Vagina (tissue), 2 donors: ENCODE results near the gene MRTFB.

ENCODE experiments used
- CTCF ChIP-seq, 3 experiments: fragments of 450-650 bp in 2 of 3; fragments of 200-600 bp in 1 of 3; sonication (generic) in 1 of 3; IDR thresholded peaks; one replicate each; pipeline ENCODE4 v1.5.1; 2017 to 2019; ENCODE audit warnings: antibody characterized with exemption in 3 of 3, mild to moderate bottlenecking in 2 of 3, moderate library complexity in 2 of 3
- POLR2A ChIP-seq, 2 donors: fragments of 450-650 bp; IDR thresholded peaks; one replicate each; pipeline ENCODE4 v1.6.1; 2017; ENCODE audit warnings: antibody characterized with exemption in 2 of 2, mild to moderate bottlenecking in 2 of 2, moderate library complexity in 2 of 2
- POLR2AphosphoS5 ChIP-seq, 2 donors: sonication (generic); formaldehyde crosslinking; IDR thresholded peaks; one replicate each; pipeline ENCODE4 v1.9.0; 2017; ENCODE audit warnings: antibody characterized with exemption in 2 of 2, mild to moderate bottlenecking in 2 of 2, low read depth in 1 of 2; ENCODE audit not compliant: insufficient read depth in 1 of 2

GRCh38 chr16:14240219-14240843, 169.2 kb downstream of the MRTFB start:
- TF ChIP-seq CTCF (IDR thresholded peaks at IDR 0.05) (no peak), POLR2AphosphoS5 (IDR thresholded peaks at IDR 0.05; ENCODE audit: insufficient read depth in 1 of 2, low read depth in 1 of 2) (no peak), POLR2A (IDR thresholded peaks at IDR 0.05) (no peak)
